ENCODE data around the gene GLT1D1.

- no peak for TF ChIP-seq CTCF (IDR thresholded peaks at IDR 0.05)
- no peak for TF ChIP-seq POLR2A (IDR thresholded peaks at IDR 0.05)
These were observed 156.8 kb downstream of the GLT1D1 start for GRCh38 chr12:129009833-129010622.

Data from esophagus squamous epithelium (tissue), 4 donors.